Left lung (tissue), 10 donors: ENCODE measurements around the gene ST6GALNAC6. TPM values are rescaled to one million over a fixed set of nuclear protein-coding genes. Genes with fewer than 3 reads are reported as not detected.
"Not testable (repeated sequence)": the region's sequence is repeated elsewhere in the genome, so short reads cannot be mapped to it uniquely, and the experiment has no call there.

ENCODE experiments used
- ATAC-seq: fragments of 200-7000 bp; cut with Tn5 transposase; one replicate; pipeline ENCODE4 v1.9.1; 2020; ENCODE audit warnings: moderate library complexity
- DNase-seq, 4 donors: peaks; one replicate each; pipeline ENCODE4 v3.0.0-alpha.2; 2013 to 2020
- H3K27ac ChIP-seq, 2 donors: fragments of 200-600 bp; sonication (generic) in 1 of 2; one replicate each; pipeline versions ENCODE4 v1.5.0 to v1.8.0; 2020 to 2021
- H3K27me3 ChIP-seq, 2 donors: fragments of 200-600 bp; sonication (generic) in 1 of 2; one replicate each; pipeline versions ENCODE4 v1.5.0 to v1.8.0; 2020 to 2021
- H3K36me3 ChIP-seq, 2 donors: fragments of 200-600 bp; sonication (generic) in 1 of 2; one replicate each; pipeline versions ENCODE4 v1.5.0 to v1.8.0; 2020 to 2021
- H3K4me1 ChIP-seq, 2 donors: fragments of 200-600 bp; one replicate each; pipeline ENCODE4 v1.8.0; 2021
- H3K4me3 ChIP-seq, 2 donors: fragments of 200-600 bp; sonication (generic) in 1 of 2; one replicate each; pipeline versions ENCODE4 v1.5.0 to v1.8.0; 2020 to 2021; ENCODE audit warnings: mild to moderate bottlenecking in 1 of 2
- H3K9me3 ChIP-seq, 2 donors: fragments of 200-600 bp; sonication (generic) in 1 of 2; one replicate each; pipeline versions ENCODE4 v1.5.0 to v1.8.0; 2020 to 2021
- intact Hi-C, 2 donors: fragments of 100-400 bp; cut with DNase I; formaldehyde crosslinking; loops; one replicate each; pipeline versions ENCODE4 v1.11.2 to v1.14.2; 2022
- polyA plus RNA-seq, 6 donors: library from polyadenylated mRNA; unstranded; fragments of 120-200 nt; gene quantifications; one replicate each; pipeline ENCODE4 v1.2.1, GENCODE V29; 2013; ENCODE audit not compliant: insufficient read length in 6 of 6
- total RNA-seq, 2 donors: library from RNA; stranded (reverse); fragmentation: NEBNext Ultra II Directional; extraction: Animal tissue kit (Norgen Biotek cat#: 25700); gene quantifications; one replicate each; pipeline ENCODE4 v1.2.1, GENCODE V29; 2021
- TF ChIP-seq, protein P1 (sequence below), 2 donors: fragments of 200-600 bp; sonication (generic) in 1 of 2; IDR thresholded peaks; one replicate each; pipeline versions ENCODE4 v1.5.0 to v1.8.0; 2021; ENCODE audit warnings: antibody characterized with exemption in 2 of 2
- donor health status: DM: no; HTN: yes; CAD: no.
- donor health status: DM: no; HTN: no; CAD: no.

ST6GALNAC6 gene
- total and polyA plus RNA-seq, 8 donors = 43.5 to 57.0 (median 48.6) TPM

- H3K4me1 ChIP-seq = peaks cover 0 to 4% of the 10 kb centered on the region in 2 donors
- H3K36me3 ChIP-seq = peaks cover 0 to 42% of the 10 kb centered on the region in 2 donors
- TF ChIP-seq, protein P1, sequence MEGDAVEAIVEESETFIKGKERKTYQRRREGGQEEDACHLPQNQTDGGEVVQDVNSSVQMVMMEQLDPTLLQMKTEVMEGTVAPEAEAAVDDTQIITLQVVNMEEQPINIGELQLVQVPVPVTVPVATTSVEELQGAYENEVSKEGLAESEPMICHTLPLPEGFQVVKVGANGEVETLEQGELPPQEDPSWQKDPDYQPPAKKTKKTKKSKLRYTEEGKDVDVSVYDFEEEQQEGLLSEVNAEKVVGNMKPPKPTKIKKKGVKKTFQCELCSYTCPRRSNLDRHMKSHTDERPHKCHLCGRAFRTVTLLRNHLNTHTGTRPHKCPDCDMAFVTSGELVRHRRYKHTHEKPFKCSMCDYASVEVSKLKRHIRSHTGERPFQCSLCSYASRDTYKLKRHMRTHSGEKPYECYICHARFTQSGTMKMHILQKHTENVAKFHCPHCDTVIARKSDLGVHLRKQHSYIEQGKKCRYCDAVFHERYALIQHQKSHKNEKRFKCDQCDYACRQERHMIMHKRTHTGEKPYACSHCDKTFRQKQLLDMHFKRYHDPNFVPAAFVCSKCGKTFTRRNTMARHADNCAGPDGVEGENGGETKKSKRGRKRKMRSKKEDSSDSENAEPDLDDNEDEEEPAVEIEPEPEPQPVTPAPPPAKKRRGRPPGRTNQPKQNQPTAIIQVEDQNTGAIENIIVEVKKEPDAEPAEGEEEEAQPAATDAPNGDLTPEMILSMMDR (IDR thresholded peaks at IDR 0.05) = no peak
- H3K9me3 ChIP-seq = no peaks in the 10 kb centered on the region
- DNase-seq = no peak
- no peak overlapping the region for H3K4me3 ChIP-seq
- no peak overlapping the region for H3K27ac ChIP-seq
- intact Hi-C loops = no loop called here
- H3K27me3 ChIP-seq = no peaks in the 10 kb centered on the region
- ATAC-seq = no peak
Measured at GRCh38 chr9:127883959-127884358, 15.4 kb downstream of the ST6GALNAC6 start.

- H3K27ac ChIP-seq, H3K9me3 ChIP-seq, H3K4me3 ChIP-seq, DNase-seq, ATAC-seq, intact Hi-C loops: not testable (repeated sequence)
- Histone ChIP-seq H3K4me1 (peaks cover 7 to 20% of the 10 kb centered on the region in 2 donors), H3K36me3 (peaks cover 0 to 20% of the 10 kb centered on the region in 2 donors), H3K27me3 (peaks cover 0 to 13% of the 10 kb centered on the region in 2 donors)
Measured at GRCh38 chr9:127881715-127882114, 17.7 kb downstream of the ST6GALNAC6 start.

DNA sequence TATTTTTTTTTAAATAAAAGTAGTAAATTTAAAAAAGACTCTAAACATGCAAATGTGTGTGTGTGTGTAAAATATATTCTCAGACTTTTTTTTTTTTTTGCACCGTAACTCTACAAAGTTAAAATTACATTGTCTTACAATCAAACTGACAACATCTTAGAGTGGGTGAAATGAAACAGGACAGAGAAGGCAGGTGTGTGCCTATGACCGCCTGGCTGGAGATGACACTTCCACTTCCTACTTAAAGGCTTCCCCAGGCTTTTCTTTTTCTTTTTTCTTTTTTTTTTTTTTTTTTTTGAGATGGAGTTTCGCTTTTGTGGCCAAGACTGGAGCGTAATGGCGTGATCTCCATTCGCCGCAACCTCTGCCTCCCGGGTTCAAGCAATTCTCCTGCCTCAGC is 19.3 kb downstream of the ST6GALNAC6 start:
- Histone ChIP-seq H3K4me3 (no peak overlapping the region), H3K27ac (no peak overlapping the region), H3K27me3 (peaks cover 0 to 13% of the 10 kb centered on the region in 2 donors), H3K36me3 (peaks cover 0 to 6% of the 10 kb centered on the region in 2 donors), H3K9me3 (no peaks in the 10 kb centered on the region), H3K4me1 (peaks cover 13 to 35% of the 10 kb centered on the region in 2 donors)
- no peak for DNase-seq
- TF ChIP-seq, protein P1 (IDR thresholded peaks at IDR 0.05) = no peak
- intact Hi-C loops = no loop called here
- ATAC-seq = no peak

DNA sequence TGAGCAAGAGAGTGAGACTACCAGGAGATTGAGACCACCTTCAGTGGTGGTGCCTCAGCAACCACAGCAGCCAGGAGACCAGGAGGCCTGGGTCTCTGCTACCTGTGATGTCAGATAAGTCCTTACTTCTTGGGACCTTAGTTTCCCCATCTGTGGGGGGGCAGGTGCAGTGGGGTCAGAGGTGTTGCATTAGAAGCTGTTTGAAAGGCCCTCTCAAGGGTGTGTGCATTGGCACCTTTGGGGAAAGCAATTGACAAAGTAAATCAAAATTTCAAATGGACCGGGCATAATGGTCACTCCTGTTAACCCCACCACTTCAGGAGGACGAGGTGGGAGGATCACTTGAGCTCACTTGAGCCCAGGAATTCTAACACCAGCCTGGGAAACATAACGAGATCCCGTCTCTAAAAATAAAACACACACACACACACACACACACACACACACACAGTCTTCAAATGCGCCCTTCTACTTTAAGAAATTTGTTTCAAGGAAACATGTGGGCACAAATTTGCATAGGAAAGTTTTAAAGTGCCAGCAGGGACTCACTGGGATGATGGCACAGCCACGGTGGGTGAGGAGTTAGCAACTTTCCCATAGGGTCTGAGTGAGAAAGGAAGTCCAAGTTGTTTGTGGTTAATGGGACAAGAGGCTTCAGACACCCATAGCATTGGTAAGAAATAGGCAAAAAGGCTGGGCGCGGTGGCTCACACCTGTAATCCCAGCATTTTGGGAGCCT is 20.6 kb downstream of the ST6GALNAC6 start:
- DNase-seq (no peak), ATAC-seq (peak; percentile 0)
- peaks cover 0 to 13% of the 10 kb centered on the region in 2 donors for H3K27me3 ChIP-seq
- peak overlapping the region; percentile 13 to 70 for H3K27ac ChIP-seq
- H3K4me3 ChIP-seq = no peak overlapping the region
- H3K36me3 ChIP-seq = no peaks in the 10 kb centered on the region
- peaks cover 24 to 48% of the 10 kb centered on the region in 2 donors for H3K4me1 ChIP-seq
- H3K9me3 ChIP-seq = no peaks in the 10 kb centered on the region
- TF ChIP-seq, protein P1 (IDR thresholded peaks at IDR 0.05) = no peak
- intact Hi-C loops = loop anchor here in 1 of 2 donors (10.0 kb wide), 1 partner anchor 84 kb away; no protein-coding TSS in a partner anchor

DNA sequence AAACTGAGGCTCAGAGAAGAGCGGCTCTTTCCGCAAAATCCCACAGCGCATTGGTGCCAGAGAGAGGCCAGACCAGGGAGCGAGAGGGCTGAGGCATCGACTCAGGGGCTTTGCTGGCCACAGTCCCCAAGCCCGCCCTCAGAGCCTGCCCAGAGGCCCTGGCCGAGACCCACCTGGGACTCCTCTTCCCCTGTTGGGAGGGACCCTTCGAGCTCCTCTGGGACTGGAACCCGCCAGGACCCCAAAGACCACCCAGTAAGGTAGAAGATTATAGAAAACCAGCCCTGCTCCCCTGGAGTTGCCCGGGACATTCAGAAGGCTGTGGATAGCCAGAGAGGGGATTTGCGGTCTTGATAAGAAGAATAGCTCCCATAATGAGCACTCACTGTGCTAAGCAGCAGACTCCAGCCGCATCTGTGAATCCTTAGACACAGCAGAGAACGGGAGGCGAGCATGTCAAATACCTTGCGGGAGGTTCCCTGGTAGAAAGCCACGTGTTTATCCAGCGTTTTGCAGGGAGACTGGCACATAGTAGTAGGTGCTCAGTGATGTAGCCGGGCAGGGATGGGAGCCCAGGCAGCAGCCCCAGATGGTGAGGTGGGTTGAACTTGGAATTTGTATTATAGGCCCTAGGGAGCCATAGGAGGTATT is 21.3 kb downstream of the ST6GALNAC6 start:
- Histone ChIP-seq H3K27ac (peak overlapping the region; percentile 70 to 75), H3K4me3 (peak overlapping the region; percentile 40 to 46), H3K27me3 (peaks cover 0 to 13% of the 10 kb centered on the region in 2 donors), H3K9me3 (no peaks in the 10 kb centered on the region), H3K4me1 (peaks cover 27 to 55% of the 10 kb centered on the region in 2 donors), H3K36me3 (peaks cover 0 to 2% of the 10 kb centered on the region in 2 donors)
- peak; percentile 0 for ATAC-seq
- TF ChIP-seq, protein P1 (IDR thresholded peaks at IDR 0.05) = no peak
- intact Hi-C loops = loop anchor here in 1 of 2 donors (10.0 kb wide), 1 partner anchor 83 kb away; no protein-coding TSS in a partner anchor
- DNase-seq = no peak
